Ovary (tissue), 3 donors: Measurements from ENCODE around the gene MYLIP.

Experiments
- POLR2A ChIP-seq: fragments of 450-650 bp; IDR thresholded peaks from one replicate; pipeline ENCODE4 v1.6.1; 2017; ENCODE audit warnings: antibody characterized with exemption, mild to moderate bottlenecking, moderate library complexity
- TF ChIP-seq, protein P1 (sequence below), 3 donors: fragments of 450-650 bp in 2 of 3; fragments of 200-600 bp in 1 of 3; IDR thresholded peaks; one replicate each; pipeline versions ENCODE4 v1.5.1 to v1.8.0; 2016 to 2022; ENCODE audit warnings: antibody characterized with exemption in 3 of 3, mild to moderate bottlenecking in 1 of 3
- donor health status: DM: no; HTN: no; CAD: no.

GRCh38 chr6:16187176-16187575, 58.3 kb downstream of the MYLIP start:
- TF ChIP-seq, protein P1, sequence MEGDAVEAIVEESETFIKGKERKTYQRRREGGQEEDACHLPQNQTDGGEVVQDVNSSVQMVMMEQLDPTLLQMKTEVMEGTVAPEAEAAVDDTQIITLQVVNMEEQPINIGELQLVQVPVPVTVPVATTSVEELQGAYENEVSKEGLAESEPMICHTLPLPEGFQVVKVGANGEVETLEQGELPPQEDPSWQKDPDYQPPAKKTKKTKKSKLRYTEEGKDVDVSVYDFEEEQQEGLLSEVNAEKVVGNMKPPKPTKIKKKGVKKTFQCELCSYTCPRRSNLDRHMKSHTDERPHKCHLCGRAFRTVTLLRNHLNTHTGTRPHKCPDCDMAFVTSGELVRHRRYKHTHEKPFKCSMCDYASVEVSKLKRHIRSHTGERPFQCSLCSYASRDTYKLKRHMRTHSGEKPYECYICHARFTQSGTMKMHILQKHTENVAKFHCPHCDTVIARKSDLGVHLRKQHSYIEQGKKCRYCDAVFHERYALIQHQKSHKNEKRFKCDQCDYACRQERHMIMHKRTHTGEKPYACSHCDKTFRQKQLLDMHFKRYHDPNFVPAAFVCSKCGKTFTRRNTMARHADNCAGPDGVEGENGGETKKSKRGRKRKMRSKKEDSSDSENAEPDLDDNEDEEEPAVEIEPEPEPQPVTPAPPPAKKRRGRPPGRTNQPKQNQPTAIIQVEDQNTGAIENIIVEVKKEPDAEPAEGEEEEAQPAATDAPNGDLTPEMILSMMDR (IDR thresholded peaks at IDR 0.05) = no peak
- TF ChIP-seq POLR2A = no peak
